Lower leg skin (tissue), 3 donors: ENCODE data around the gene ATG5.
"Not testable (repeated sequence)": the region's sequence is repeated elsewhere in the genome, so short reads cannot be mapped to it uniquely, and the experiment has no call there.

Experiments
- POLR2A ChIP-seq, 2 donors: fragments of 450-650 bp; IDR thresholded peaks; one replicate each; pipeline ENCODE4 v1.6.1; 2016 to 2017; ENCODE audit warnings: antibody characterized with exemption in 2 of 2, mild to moderate bottlenecking in 1 of 2, moderate library complexity in 1 of 2
- TF ChIP-seq, protein P1 (sequence below), 3 donors: fragments of 450-650 bp; IDR thresholded peaks; one replicate each; pipeline ENCODE4 v1.5.1; 2016; ENCODE audit warnings: antibody characterized with exemption in 3 of 3, mild to moderate bottlenecking in 3 of 3, moderate library complexity in 2 of 3

DNA sequence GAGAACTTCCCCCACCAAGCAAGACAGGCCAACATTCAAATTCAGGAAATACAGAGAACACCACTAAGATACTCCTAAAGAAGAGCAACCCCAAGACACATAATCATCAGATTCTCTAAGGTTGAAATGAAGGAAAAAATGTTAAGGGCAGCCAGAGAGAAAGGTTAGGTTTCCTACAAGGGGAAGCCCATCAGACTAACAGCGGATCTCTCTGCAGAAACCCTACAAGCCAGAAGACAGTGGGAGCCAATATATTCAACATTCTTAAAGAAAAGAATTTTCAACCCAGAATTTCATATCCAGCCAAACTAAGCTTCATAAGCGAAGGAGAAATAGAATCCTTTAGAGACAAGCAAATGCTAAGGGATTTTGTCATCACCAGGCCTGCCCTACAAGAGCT lies 61.1 kb downstream of the ATG5 start:
- TF ChIP-seq, protein P1, sequence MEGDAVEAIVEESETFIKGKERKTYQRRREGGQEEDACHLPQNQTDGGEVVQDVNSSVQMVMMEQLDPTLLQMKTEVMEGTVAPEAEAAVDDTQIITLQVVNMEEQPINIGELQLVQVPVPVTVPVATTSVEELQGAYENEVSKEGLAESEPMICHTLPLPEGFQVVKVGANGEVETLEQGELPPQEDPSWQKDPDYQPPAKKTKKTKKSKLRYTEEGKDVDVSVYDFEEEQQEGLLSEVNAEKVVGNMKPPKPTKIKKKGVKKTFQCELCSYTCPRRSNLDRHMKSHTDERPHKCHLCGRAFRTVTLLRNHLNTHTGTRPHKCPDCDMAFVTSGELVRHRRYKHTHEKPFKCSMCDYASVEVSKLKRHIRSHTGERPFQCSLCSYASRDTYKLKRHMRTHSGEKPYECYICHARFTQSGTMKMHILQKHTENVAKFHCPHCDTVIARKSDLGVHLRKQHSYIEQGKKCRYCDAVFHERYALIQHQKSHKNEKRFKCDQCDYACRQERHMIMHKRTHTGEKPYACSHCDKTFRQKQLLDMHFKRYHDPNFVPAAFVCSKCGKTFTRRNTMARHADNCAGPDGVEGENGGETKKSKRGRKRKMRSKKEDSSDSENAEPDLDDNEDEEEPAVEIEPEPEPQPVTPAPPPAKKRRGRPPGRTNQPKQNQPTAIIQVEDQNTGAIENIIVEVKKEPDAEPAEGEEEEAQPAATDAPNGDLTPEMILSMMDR (IDR thresholded peaks at IDR 0.05): not testable (repeated sequence)
- not testable (repeated sequence) for TF ChIP-seq POLR2A (IDR thresholded peaks at IDR 0.05)
